Activated CD4-positive, CD25-positive, alpha-beta regulatory T cell treated with anti-CD3 and anti-CD28 coated beads, Interleukin-2, amount 50 U/mL, for 16 hours (primary cell): ENCODE measurements around the gene INSL3.

Source experiments
- DNase-seq: peaks from one replicate; pipeline ENCODE4 v3.0.0-alpha.2; 2020; ENCODE audit warnings: low read depth, low spot score

Gene INSL3

GRCh38 chr19:17846146-17846545 lies 24.8 kb upstream of the INSL3 start:
- DNase-seq: no peak

- DNase-seq: no peak
These were observed 22.7 kb upstream of the INSL3 start for GRCh38 chr19:17843908-17844490.

GRCh38 chr19:17843292-17843827 lies 22.0 kb upstream of the INSL3 start:
- no peak for DNase-seq

- DNase-seq: no peak
These were observed 21.5 kb upstream of the INSL3 start for GRCh38 chr19:17842663-17843291.

GRCh38 chr19:17841810-17842662 lies 20.7 kb upstream of the INSL3 start:
- DNase-seq: no peak

- DNase-seq: no peak
These were observed 20.1 kb upstream of the INSL3 start for GRCh38 chr19:17841371-17841809.

DNA sequence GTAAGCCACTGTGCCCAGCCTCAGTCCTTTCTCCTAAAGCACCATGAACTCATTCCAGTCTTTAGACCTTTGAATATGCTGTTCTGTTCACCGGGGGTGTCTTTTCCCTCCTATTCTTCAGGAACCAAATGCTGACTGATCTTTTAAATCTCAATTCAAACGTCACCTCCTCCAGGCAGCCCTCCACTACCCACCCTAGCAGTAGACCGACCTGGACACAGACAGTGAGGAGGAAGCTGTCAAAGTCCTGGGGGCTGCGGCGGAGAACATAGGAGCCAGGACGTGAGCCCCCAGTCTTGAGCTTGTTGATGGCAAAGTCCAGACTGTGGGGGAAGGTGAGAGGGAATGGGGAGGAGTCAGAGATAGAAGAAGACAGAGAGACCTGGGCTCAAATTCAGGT lies 18.7 kb upstream of the INSL3 start:
- no peak for DNase-seq

- no peak for DNase-seq
These were observed 16.7 kb upstream of the INSL3 start for GRCh38 chr19:17837972-17838371.

GRCh38 chr19:17836530-17836929 lies 15.2 kb upstream of the INSL3 start:
- no peak for DNase-seq

DNA sequence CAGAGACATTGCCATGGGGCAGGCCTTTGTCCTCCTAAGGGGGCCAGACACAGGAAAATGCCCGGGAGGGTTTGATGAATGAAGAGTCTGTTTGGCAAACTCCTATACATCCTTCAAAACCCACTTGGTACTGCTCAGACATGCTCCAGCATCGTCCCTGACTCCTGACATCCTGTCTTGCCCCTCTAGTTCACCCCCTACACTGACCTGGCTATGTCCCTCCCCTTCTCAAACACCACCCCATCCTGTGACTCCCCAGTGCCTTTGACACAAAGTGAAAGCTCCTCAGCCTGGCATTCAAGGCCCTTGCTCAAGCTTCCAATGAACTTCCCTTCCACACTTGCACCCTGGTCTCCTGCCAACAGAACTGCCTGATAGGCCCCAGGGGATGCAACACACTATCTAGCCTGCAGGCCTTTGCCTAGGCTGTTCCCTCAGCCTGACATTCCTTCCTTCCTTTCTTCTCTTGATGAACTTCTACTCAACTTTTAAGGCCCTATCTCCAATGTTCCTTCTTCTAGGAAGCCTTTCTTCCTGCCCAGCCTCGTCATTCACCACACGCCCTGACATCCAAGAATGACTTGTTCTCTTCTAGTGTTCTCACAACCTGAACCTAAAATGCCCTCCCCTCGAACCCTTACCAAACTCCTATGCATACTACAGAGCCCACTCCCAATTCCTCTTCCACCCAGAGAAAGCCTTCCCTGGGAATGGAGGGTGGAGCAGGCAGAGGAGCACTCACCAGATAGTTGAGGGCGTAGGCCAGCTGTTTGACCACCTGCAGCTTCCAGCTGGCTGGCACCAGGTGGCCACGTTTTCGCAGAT lies 14.1 kb upstream of the INSL3 start:
- no peak for DNase-seq

DNA sequence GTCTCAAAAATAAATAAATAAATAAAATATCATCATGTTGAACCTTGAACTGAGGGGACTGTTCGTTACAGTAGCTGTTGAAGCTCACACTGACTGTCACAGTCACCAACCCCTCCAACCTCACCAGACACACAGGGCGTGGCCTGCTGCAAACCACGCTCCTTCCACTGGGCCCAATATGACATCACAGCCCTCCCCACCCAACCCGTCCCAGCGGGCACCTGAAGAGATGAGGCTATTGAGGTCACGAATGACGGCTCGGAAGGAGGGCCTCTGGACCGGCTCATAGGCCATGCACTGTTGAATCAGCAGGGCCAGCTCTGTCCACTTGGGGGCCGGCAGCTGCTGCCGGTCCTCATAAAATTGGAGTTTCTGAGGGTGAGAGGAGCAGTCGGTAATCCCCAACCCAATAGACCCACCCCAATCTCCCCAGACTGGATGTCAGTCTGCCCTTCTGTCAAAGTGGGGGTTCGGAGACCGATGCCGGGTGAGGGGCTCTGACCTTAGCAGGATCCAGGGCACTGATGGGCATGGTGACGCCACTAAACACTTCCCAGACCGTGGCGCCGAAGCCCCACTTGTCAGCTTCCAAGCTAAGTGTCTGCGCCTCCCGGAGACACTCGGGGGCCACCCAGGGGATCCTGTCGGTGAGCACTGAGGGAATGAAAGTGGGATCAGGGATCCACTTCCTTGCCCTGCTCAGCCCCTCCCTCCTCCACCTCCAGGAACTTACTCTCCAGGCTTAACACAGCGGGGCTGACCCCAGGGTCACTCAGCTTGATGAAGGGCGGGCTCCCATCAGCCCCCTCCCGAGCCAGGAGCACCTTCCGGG lies 13.2 kb upstream of the INSL3 start:
- DNase-seq: no peak

DNA sequence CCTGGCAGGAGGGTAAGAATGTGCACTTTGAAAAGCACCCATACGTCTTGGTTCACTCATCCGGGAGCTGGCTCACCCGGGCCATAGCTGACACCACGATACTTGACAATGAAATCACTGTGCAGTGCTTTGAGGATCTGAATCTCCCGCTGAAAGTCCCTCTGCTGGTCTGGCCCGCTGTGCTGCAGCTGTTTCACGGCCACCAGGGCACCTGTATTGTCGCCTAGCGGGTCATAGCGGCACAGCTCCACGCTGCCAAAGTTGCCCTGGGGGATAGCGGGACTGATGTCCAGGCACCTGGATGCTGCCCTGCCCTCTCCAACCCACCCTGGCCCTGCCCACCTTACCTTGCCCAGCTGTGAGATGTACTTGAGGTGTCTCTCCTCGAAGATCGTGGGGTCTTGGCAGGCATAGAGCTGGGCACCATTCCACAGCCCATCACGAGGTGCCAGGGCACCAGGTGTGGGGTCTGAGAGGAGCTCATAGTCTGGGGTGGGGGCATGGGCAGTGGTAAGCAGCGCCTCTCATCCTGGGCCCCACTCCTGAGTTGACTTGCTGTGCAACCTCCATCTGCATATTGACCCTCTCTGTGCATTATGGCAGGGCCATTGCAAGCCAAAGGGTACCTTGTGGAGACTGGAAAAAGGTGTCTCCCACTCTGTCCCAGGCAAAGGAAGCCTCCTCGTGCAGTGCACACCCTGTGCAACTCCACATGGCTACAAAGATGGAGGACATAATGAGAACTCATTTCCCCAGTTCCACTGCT lies 11.3 kb upstream of the INSL3 start:
- no peak for DNase-seq

GRCh38 chr19:17831419-17831888 lies 10.1 kb upstream of the INSL3 start:
- no peak for DNase-seq

GRCh38 chr19:17830567-17831418 lies 9.5 kb upstream of the INSL3 start:
- no peak for DNase-seq

DNA sequence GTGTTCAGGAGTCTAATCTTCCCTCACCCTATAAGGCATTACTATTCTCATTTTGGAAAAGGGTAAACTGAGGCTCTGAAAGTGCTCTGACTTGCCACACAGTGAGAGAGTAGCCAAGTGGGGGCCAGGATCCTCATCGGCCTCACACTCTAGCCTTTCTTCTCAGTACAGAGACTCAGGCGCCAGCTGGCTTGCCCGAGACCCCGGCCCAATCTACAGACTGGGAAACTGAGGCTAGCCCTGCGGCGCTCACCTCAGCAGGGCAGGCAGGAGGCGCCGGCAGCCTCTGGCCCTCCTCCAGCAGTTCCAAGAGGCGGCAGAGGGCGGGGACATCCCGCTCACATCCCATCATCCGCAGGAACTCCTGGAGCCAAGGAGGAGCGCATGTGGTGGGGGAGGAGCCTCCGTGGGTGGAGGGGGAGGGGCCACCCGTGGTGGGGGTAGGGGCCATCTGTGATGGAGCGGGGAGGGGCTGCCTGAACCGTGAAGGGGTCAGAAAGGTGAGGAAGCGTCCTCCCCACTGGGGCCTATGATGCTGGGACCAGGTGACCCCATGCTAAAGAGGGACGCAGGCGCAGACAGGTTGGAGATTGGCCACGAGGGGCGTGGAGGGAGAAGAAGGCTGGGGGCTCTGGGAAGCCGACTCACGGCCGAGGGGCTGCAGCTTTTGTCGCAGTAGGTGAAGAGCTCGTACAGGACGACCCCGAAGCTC lies 8.7 kb upstream of the INSL3 start:
- no peak for DNase-seq

- no peak for DNase-seq
These were observed 5.3 kb upstream of the INSL3 start for GRCh38 chr19:17826508-17827056.

DNA sequence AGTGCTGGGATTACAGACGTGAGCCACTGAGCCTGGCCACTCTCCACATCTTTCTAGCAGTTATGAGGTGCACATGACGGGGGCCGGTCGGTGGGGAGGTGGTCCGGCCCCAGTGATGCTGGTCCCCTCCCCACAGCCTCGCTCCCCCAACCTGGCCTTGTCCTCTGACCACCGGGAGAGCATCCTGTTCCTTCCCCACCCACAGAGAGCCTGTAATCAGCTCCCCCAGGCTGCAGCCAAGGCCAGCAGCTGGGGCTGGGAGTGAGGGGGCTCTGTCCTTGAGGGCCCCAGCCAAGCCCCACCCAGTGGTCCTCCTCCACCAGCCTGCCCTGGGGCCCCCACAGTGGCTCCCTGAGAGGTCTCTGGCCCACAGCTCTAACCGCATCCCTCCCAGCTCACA lies 3.0 kb upstream of the INSL3 start:
- DNase-seq: no peak
